SK-N-SH (cell line): ENCODE data around the gene ARHGAP40.

Experiments
- CTCF ChIP-seq: fragments of 200-600 bp; sonication (generic); IDR thresholded peaks from 2 replicates; pipeline ENCODE4 v1.6.1; 2017; ENCODE audit warnings: antibody characterized with exemption, mild to moderate bottlenecking, moderate library complexity
- RAD21 ChIP-seq: IDR thresholded peaks from 2 replicates; pipeline ENCODE4 v1.6.1; 2012; ENCODE audit warnings: mild to moderate bottlenecking, low read length
- TAF1 ChIP-seq: IDR thresholded peaks from 2 replicates; pipeline ENCODE4 v1.6.1; 2012; ENCODE audit warnings: low read depth, mild to moderate bottlenecking, low read length, moderate library complexity, borderline replicate concordance
- TCF12 ChIP-seq: IDR thresholded peaks from 2 replicates; pipeline ENCODE4 v1.4.0; 2012

GRCh38 chr20:38660429-38660828, 58.8 kb downstream of the ARHGAP40 start:
- no peak for TF ChIP-seq TCF12
- no peak for TF ChIP-seq CTCF
- TF ChIP-seq TAF1 = no peak
- no peak for TF ChIP-seq RAD21
